Activated B cell treated with CpG ODN at 0.5 μM for 24 hours (primary cell): ENCODE results near the gene MLLT3. TPM values are rescaled to one million over a fixed set of nuclear protein-coding genes. Genes with fewer than 3 reads are reported as not detected.

ENCODE experiments used
- ATAC-seq: fragments of 200-7000 bp; cut with Tn5 transposase; one replicate; pipeline ENCODE4 v1.10.0; 2021; ENCODE audit warnings: low read depth, mild to moderate bottlenecking, moderate library complexity
- CTCF ChIA-PET: fragments of 350-600 bp; sonication (Branson Sonifier 250); formaldehyde crosslinking; loops from one replicate; lab custom pipeline; 2021; ENCODE audit warnings: antibody characterized with exemption; lab: Charles Lee
- POLR2A ChIA-PET: fragments of 350-600 bp; sonication (Branson Sonifier 250); formaldehyde crosslinking; loops from one replicate; lab custom pipeline; 2021; ENCODE audit warnings: antibody characterized with exemption; lab: Charles Lee
- DNase-seq: peaks from one replicate; pipeline ENCODE4 v3.0.0; 2022
- H3K27ac Mint-ChIP-seq: one replicate; pipeline ENCODE4 v1.8.0; 2020; ENCODE audit warnings: mixed read lengths
- H3K27me3 Mint-ChIP-seq: one replicate; pipeline ENCODE4 v1.8.0; 2021; ENCODE audit warnings: mixed read lengths
- H3K36me3 Mint-ChIP-seq: one replicate; pipeline ENCODE4 v1.8.0; 2021; ENCODE audit warnings: low read depth, mixed read lengths
- H3K4me1 Mint-ChIP-seq: one replicate; pipeline ENCODE4 v1.8.0; 2021; ENCODE audit warnings: mixed read lengths
- H3K4me3 Mint-ChIP-seq: one replicate; pipeline ENCODE4 v1.8.0; 2020; ENCODE audit warnings: mild to moderate bottlenecking, mixed read lengths
- H3K9me3 Mint-ChIP-seq: one replicate; pipeline ENCODE4 v1.8.0; 2020; ENCODE audit warnings: mixed read lengths
- intact Hi-C: fragments of 100-400 bp; cut with micrococcal nuclease; formaldehyde crosslinking; loops from one replicate; pipeline ENCODE4 v1.15.1; 2024
- total RNA-seq: library from RNA; stranded (reverse); gene quantifications from 2 replicates; pipeline ENCODE4 v1.2.3, GENCODE V29; 2022
- TF ChIP-seq, protein P1 (sequence below): fragments of 200-600 bp; IDR thresholded peaks from one replicate; pipeline ENCODE4 v1.8.0; 2022; ENCODE audit warnings: antibody characterized with exemption, mild to moderate bottlenecking

Gene MLLT3
- total RNA-seq, 1 donor from 2014 or later, result 1.5 TPM

GRCh38 chr9:20426019-20426418 is 196.3 kb downstream of the MLLT3 start:
- intact Hi-C loops, result no loop called here
- H3K9me3 Mint-ChIP-seq, result no peaks in the 10 kb centered on the region
- H3K36me3 Mint-ChIP-seq, result no peaks in the 10 kb centered on the region
- no peak for DNase-seq
- ChIA-PET CTCF (no interaction called here), POLR2A (no interaction called here)
- H3K4me3 Mint-ChIP-seq, result no peak overlapping the region
- TF ChIP-seq, protein P1, sequence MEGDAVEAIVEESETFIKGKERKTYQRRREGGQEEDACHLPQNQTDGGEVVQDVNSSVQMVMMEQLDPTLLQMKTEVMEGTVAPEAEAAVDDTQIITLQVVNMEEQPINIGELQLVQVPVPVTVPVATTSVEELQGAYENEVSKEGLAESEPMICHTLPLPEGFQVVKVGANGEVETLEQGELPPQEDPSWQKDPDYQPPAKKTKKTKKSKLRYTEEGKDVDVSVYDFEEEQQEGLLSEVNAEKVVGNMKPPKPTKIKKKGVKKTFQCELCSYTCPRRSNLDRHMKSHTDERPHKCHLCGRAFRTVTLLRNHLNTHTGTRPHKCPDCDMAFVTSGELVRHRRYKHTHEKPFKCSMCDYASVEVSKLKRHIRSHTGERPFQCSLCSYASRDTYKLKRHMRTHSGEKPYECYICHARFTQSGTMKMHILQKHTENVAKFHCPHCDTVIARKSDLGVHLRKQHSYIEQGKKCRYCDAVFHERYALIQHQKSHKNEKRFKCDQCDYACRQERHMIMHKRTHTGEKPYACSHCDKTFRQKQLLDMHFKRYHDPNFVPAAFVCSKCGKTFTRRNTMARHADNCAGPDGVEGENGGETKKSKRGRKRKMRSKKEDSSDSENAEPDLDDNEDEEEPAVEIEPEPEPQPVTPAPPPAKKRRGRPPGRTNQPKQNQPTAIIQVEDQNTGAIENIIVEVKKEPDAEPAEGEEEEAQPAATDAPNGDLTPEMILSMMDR, result no peak
- no peaks in the 10 kb centered on the region for H3K27me3 Mint-ChIP-seq
- peaks cover 11% of the 10 kb centered on the region for H3K4me1 Mint-ChIP-seq
- H3K27ac Mint-ChIP-seq, result no peak overlapping the region
- ATAC-seq, result no peak

- POLR2A ChIA-PET, result no interaction called here
- Mint-ChIP-seq H3K9me3 (no peaks in the 10 kb centered on the region), H3K4me3 (no peak overlapping the region), H3K27me3 (no peaks in the 10 kb centered on the region), H3K36me3 (no peaks in the 10 kb centered on the region), H3K27ac (no peak overlapping the region), H3K4me1 (no peaks in the 10 kb centered on the region)
- no peak for ATAC-seq
- TF ChIP-seq, protein P1, result no peak
- DNase-seq, result no peak
- CTCF ChIA-PET, result no interaction called here
- intact Hi-C loops, result no loop called here
These were observed 202.8 kb downstream of the MLLT3 start for GRCh38 chr9:20419533-20419932.

DNA sequence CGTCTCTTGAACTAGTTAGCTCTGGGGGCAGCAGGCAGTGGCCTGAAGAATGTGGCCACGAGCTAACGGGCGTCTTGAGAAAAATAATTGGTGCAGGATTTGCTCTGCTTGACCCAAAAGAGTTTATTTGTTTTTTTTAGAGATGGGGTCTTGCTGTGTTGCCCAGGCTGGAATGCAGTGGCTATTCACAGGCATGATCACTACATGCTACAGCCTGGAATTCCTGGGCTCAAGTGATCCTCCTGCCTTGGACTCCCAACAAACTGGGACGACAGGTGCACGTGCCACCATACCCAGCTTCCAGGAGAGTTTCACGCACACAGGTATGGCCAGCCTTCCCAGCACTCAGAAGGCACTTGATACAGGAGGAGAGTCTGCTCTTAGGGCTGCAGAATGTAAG is 203.8 kb downstream of the MLLT3 start:
- intact Hi-C loops, result no loop called here
- POLR2A ChIA-PET, result no interaction called here
- no peak for ATAC-seq
- no peaks in the 10 kb centered on the region for H3K9me3 Mint-ChIP-seq
- H3K4me1 Mint-ChIP-seq, result no peaks in the 10 kb centered on the region
- DNase-seq, result no peak
- no peaks in the 10 kb centered on the region for H3K27me3 Mint-ChIP-seq
- CTCF ChIA-PET, result no interaction called here
- H3K4me3 Mint-ChIP-seq, result no peak overlapping the region
- H3K27ac Mint-ChIP-seq, result no peak overlapping the region
- TF ChIP-seq, protein P1, result no peak
- peaks cover 1% of the 10 kb centered on the region for H3K36me3 Mint-ChIP-seq

GRCh38 chr9:20417373-20418080 is 204.8 kb downstream of the MLLT3 start:
- no peaks in the 10 kb centered on the region for H3K4me1 Mint-ChIP-seq
- no peaks in the 10 kb centered on the region for H3K27me3 Mint-ChIP-seq
- intact Hi-C loops, result no loop called here
- DNase-seq (no peak), ATAC-seq (no peak)
- H3K4me3 Mint-ChIP-seq, result no peak overlapping the region
- TF ChIP-seq, protein P1, result no peak
- POLR2A ChIA-PET, result no interaction called here
- H3K9me3 Mint-ChIP-seq, result no peaks in the 10 kb centered on the region
- H3K36me3 Mint-ChIP-seq, result peaks cover 3% of the 10 kb centered on the region
- CTCF ChIA-PET, result no interaction called here
- H3K27ac Mint-ChIP-seq, result no peak overlapping the region

DNA sequence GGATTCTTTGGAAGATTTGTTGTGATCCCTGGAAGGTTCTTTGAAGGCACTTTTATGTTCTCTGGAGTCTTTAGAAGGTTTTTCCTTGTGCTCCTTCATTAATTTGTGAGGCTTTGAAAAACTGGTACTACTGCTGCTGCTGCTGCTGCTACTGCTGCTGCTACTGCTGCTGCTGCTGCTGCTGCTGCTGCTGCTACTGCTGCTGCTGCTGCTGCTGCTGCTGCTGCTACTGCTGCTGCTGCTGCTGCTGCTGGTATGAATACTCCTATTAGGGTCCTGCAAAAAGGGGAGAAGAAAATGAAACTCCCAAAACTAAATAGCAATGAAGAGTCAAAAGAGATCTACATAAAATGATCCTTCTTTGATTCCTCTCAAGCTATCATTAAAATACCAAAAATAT is 208.1 kb downstream of the MLLT3 start:
- Mint-ChIP-seq H3K36me3 (peaks cover 3% of the 10 kb centered on the region), H3K4me1 (no peaks in the 10 kb centered on the region), H3K27me3 (peaks cover 2% of the 10 kb centered on the region), H3K9me3 (no peaks in the 10 kb centered on the region), H3K27ac (no peak overlapping the region), H3K4me3 (no peak overlapping the region)
- DNase-seq, result no peak
- no peak for ATAC-seq
- intact Hi-C loops, result no loop called here
- ChIA-PET POLR2A (no interaction called here), CTCF (no interaction called here)
- TF ChIP-seq, protein P1, result no peak
